Measurements from ENCODE around the gene TNFRSF12A. TPM values are rescaled to one million over a fixed set of nuclear protein-coding genes. Genes with fewer than 3 reads are reported as not detected.

TNFRSF12A gene
- total RNA-seq, 1 experiment from 2014 or later = 156 TPM

DNA sequence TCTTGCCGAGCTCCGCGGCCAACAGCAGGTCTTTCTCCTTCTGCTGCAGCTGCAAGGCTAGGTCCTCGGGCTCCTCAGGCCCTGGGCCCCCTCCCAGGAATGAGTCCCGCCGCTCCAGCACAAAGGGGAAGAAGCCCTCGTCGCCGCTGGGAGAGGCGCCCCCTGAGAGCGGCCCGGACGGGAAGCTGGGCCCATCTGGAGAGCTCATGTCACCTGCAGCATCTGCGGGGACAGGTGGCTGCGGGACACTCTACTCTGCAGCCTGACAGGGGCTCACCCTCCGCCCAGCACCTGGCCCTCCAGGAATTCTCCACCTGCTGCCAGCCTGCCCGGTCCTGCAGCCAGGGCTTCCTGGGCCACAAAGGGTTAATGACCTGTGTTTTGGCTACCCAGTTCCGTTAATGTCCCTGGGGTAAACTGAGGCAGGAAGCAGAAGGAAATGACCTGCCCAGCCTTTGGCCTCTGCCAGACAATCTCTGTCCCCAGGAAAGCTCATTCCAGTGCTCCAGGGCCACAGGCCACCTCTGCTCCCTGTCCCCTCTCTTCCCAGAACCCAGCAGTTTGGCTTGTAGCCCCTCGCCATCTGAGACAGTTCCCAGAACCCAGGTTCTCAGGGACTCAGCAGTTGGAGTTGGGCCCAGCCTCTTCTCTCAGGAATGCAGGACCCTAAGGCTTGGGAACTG lies 15.3 kb downstream of the TNFRSF12A start:
- TF ChIP-seq TCF7L2 (IDR thresholded peaks at IDR 0.05; ENCODE audit: low read depth, low read length) = no peak
- BruUV-seq (replicated peaks) = no TSS peak
- ATAC-seq (no peak), DNase-seq (ENCODE audit: low read depth, low spot score) (no peak)
- Histone ChIP-seq H3K36me3 (ENCODE audit: control insufficient read depth, insufficient read depth, low read length) (peaks cover 3% of the 10 kb centered on the region; the same call in 1 of the 2 replicates), H3K9me3 (ENCODE audit: control insufficient read depth, insufficient read depth, low read depth, low read length) (no peaks in the 10 kb centered on the region), H3K4me3 (ENCODE audit: low read depth in 2 of 2, low read length in 2 of 2) (no peak overlapping the region), H3K27ac (ENCODE audit: low read length) (no peak overlapping the region), H3K4me1 (ENCODE audit: control insufficient read depth, insufficient read depth, low read length) (peaks cover 3% of the 10 kb centered on the region; the same call in 1 of the 2 replicates), H3K27me3 (ENCODE audit: control insufficient read depth, insufficient read depth, low read length) (no peaks in the 10 kb centered on the region; the same call in 1 of the 2 replicates)
- ChIA-PET POLR2A (no interaction called here), CTCF (interaction anchor here (0.6 kb wide), 1 partner anchor 407 kb away, joined by 5 read pairs; no protein-coding TSS in a partner anchor)
- intact Hi-C loops (cut with micrococcal nuclease; ENCODE audit: unreplicated experiment) (no loop called here), in situ Hi-C loops (cut with HindIII; ENCODE audit: low pct_unique_long_range_greater_than_20kb, low sequenced_read_pairs) (no loop called here)

GRCh38 chr16:3035972-3036725 lies 16.0 kb downstream of the TNFRSF12A start:
- intact Hi-C loops (cut with micrococcal nuclease; ENCODE audit: unreplicated experiment) = no loop called here
- peaks cover 3% of the 10 kb centered on the region; the same call in 1 of the 2 replicates for H3K4me1 ChIP-seq (ENCODE audit: control insufficient read depth, insufficient read depth, low read length)
- H3K27ac ChIP-seq (ENCODE audit: low read length) = no peak overlapping the region
- in situ Hi-C loops (cut with HindIII; ENCODE audit: low pct_unique_long_range_greater_than_20kb, low sequenced_read_pairs) = no loop called here
- no peak for TF ChIP-seq CTCF (IDR thresholded peaks at IDR 0.05)
- no peak for TF ChIP-seq POLR2AphosphoS5 (IDR thresholded peaks at IDR 0.05; ENCODE audit: low read depth, low read length)
- TF ChIP-seq TCF7L2 (IDR thresholded peaks at IDR 0.05; ENCODE audit: low read depth, low read length) = no peak
- ChIA-PET POLR2A (no interaction called here), CTCF (no interaction called here)
- peak overlapping the region in 1 of 2 experiments; percentile 30; a peak in 2 of 4 replicates for H3K4me3 ChIP-seq (ENCODE audit: low read depth in 2 of 2, low read length in 2 of 2)
- H3K36me3 ChIP-seq (ENCODE audit: control insufficient read depth, insufficient read depth, low read length) = peaks cover 3% of the 10 kb centered on the region; the same call in 1 of the 2 replicates
- DNase-seq (ENCODE audit: low read depth, low spot score) = no peak
- no peak for ATAC-seq
- no peaks in the 10 kb centered on the region; the same call in 1 of the 2 replicates for H3K27me3 ChIP-seq (ENCODE audit: control insufficient read depth, insufficient read depth, low read length)
- no peaks in the 10 kb centered on the region for H3K9me3 ChIP-seq (ENCODE audit: control insufficient read depth, insufficient read depth, low read depth, low read length)
- BruUV-seq (replicated peaks) = no TSS peak

GRCh38 chr16:3036726-3037315 lies 16.7 kb downstream of the TNFRSF12A start, which contains the start of gene BICDL2:
Gene BICDL2 (minus strand): TSS chr16:3036944. CDS start chr16:3035496, 1,448 bp downstream.
- POLR2A ChIA-PET = interaction anchor here (0.7 kb wide), 1 partner anchor 73 kb away, joined by 8 read pairs; the partner anchor contains the start of gene KREMEN2
- BruUV-seq (replicated peaks) = no TSS peak
- peaks cover 3% of the 10 kb centered on the region; the same call in 1 of the 2 replicates for H3K36me3 ChIP-seq (ENCODE audit: control insufficient read depth, insufficient read depth, low read length)
- in situ Hi-C loops (cut with HindIII; ENCODE audit: low pct_unique_long_range_greater_than_20kb, low sequenced_read_pairs) (no loop called here), intact Hi-C loops (cut with micrococcal nuclease; ENCODE audit: unreplicated experiment) (no loop called here)
- no peak for TF ChIP-seq CTCF (IDR thresholded peaks at IDR 0.05)
- TF ChIP-seq SIN3A (IDR thresholded peaks at IDR 0.05; ENCODE audit: borderline replicate concordance, insufficient read depth, low read depth, low read length) = no peak
- TF ChIP-seq TCF7L2 (IDR thresholded peaks at IDR 0.05; ENCODE audit: low read depth, low read length) = no peak
- no peak for TF ChIP-seq POLR2AphosphoS5 (IDR thresholded peaks at IDR 0.05; ENCODE audit: low read depth, low read length)
- TF ChIP-seq, protein P1, sequence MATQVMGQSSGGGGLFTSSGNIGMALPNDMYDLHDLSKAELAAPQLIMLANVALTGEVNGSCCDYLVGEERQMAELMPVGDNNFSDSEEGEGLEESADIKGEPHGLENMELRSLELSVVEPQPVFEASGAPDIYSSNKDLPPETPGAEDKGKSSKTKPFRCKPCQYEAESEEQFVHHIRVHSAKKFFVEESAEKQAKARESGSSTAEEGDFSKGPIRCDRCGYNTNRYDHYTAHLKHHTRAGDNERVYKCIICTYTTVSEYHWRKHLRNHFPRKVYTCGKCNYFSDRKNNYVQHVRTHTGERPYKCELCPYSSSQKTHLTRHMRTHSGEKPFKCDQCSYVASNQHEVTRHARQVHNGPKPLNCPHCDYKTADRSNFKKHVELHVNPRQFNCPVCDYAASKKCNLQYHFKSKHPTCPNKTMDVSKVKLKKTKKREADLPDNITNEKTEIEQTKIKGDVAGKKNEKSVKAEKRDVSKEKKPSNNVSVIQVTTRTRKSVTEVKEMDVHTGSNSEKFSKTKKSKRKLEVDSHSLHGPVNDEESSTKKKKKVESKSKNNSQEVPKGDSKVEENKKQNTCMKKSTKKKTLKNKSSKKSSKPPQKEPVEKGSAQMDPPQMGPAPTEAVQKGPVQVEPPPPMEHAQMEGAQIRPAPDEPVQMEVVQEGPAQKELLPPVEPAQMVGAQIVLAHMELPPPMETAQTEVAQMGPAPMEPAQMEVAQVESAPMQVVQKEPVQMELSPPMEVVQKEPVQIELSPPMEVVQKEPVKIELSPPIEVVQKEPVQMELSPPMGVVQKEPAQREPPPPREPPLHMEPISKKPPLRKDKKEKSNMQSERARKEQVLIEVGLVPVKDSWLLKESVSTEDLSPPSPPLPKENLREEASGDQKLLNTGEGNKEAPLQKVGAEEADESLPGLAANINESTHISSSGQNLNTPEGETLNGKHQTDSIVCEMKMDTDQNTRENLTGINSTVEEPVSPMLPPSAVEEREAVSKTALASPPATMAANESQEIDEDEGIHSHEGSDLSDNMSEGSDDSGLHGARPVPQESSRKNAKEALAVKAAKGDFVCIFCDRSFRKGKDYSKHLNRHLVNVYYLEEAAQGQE (IDR thresholded peaks at IDR 0.05; ENCODE audit: insufficient read depth in 1 of 2, low read depth in 2 of 2, low read length in 1 of 2) = no peak
- ATAC-seq = no peak
- H3K27ac ChIP-seq (ENCODE audit: low read length) = no peak within 1 kb of the TSS
- no peak for DNase-seq (ENCODE audit: low read depth, low spot score)
- CTCF ChIA-PET = no interaction called here
- peak within 1 kb of the TSS in 1 of 2 experiments; percentile 30; a peak in 2 of 4 replicates for H3K4me3 ChIP-seq (ENCODE audit: low read depth in 2 of 2, low read length in 2 of 2)
- H3K27me3 ChIP-seq (ENCODE audit: control insufficient read depth, insufficient read depth, low read length) = no peaks in the 10 kb centered on the region; the same call in 1 of the 2 replicates
- H3K4me1 ChIP-seq (ENCODE audit: control insufficient read depth, insufficient read depth, low read length) = no peaks in the 10 kb centered on the region
- H3K9me3 ChIP-seq (ENCODE audit: control insufficient read depth, insufficient read depth, low read depth, low read length) = no peaks in the 10 kb centered on the region
